H1 (cell line): ENCODE results near the gene KLK12. TPM values are rescaled to one million over a fixed set of nuclear protein-coding genes. Genes with fewer than 3 reads are reported as not detected.

ENCODE experiments used
- CTCF ChIA-PET: fragments of 300-600 bp; sonication (Branson Sonifier 250); formaldehyde crosslinking; loops from one replicate; lab custom pipeline; 2021; ENCODE audit not compliant: partially characterized antibody; lab: Charles Lee
- POLR2A ChIA-PET: fragments of 300-600 bp; sonication (Branson Sonifier 250); formaldehyde crosslinking; loops from one replicate; lab custom pipeline; 2021; ENCODE audit warnings: inconsistent platforms; ENCODE audit not compliant: partially characterized antibody; lab: Charles Lee
- DNase-seq, 2 experiments: peaks; one replicate each; pipeline versions ENCODE4 v3.0.0 to v3.0.0-alpha.2; 2010 to 2022; ENCODE audit warnings: low spot score in 2 of 2, low read depth in 1 of 2, mixed read lengths in 1 of 2
- FAIRE-seq: peaks from 2 replicates; lab custom pipeline; 2011; peaks lifted over from hg19 to GRCh38; lab: Jason Lieb, UNC
- H2AFZ ChIP-seq: 2 replicates; pipeline ENCODE4 v1.8.1; 2012; ENCODE audit warnings: low read length, inconsistent platforms
- H2AK5ac ChIP-seq: 2 replicates; pipeline ENCODE4 v1.6.1; 2013; ENCODE audit warnings: low read depth, low read length
- H2BK120ac ChIP-seq: replicated peaks from 2 replicates; pipeline ENCODE3; 2013; ENCODE audit warnings: low read depth, low read length, inconsistent platforms
- H2BK12ac ChIP-seq: 2 replicates; pipeline ENCODE4 v1.6.1; 2013; ENCODE audit warnings: low read depth, low read length
- H2BK15ac ChIP-seq: 2 replicates; pipeline ENCODE4 v1.6.1; 2013; ENCODE audit warnings: low read length
- H2BK20ac ChIP-seq: 2 replicates; pipeline ENCODE4 v1.6.1; 2013; ENCODE audit warnings: low read length
- H2BK5ac ChIP-seq: 2 replicates; pipeline ENCODE4 v1.6.1; 2013; ENCODE audit warnings: low read depth, low read length
- H3K14ac ChIP-seq: 2 replicates; pipeline ENCODE4 v1.6.1; 2013; ENCODE audit warnings: inconsistent platforms; ENCODE audit not compliant: insufficient read length
- H3K18ac ChIP-seq: 2 replicates; pipeline ENCODE4 v1.6.1; 2013; ENCODE audit warnings: low read length; ENCODE audit errors: extremely low read depth
- H3K23ac ChIP-seq: 2 replicates; pipeline ENCODE4 v1.6.1; 2013; ENCODE audit warnings: inconsistent platforms; ENCODE audit not compliant: insufficient read length
- H3K23me2 ChIP-seq: 2 replicates; pipeline ENCODE4 v1.6.1; 2013; ENCODE audit warnings: low read depth, low read length
- H3K27ac ChIP-seq: 2 replicates; pipeline ENCODE4 v1.6.1; 2011; ENCODE audit warnings: low read depth, low read length, inconsistent platforms
- H3K27me3 ChIP-seq, 4 experiments: replicated peaks in 1 of 4; 1 replicate in 1 of 4; 2 replicates in 3 of 4; pipeline versions ENCODE4 v1.6.1 to v1.8.1; 2011 to 2013; ENCODE audit warnings: low read length in 3 of 4, mild to moderate bottlenecking in 3 of 4, inconsistent platforms in 2 of 4, mixed read lengths in 2 of 4, moderate library complexity in 1 of 4; ENCODE audit not compliant: control insufficient read depth in 3 of 4, insufficient read depth in 3 of 4; ENCODE audit errors: extremely low read depth in 1 of 4
- H3K36me3 ChIP-seq, 4 experiments: 2 replicates each; pipeline versions ENCODE4 v1.6.1 to v1.8.1; 2011 to 2013; ENCODE audit warnings: mild to moderate bottlenecking in 4 of 4, low read length in 3 of 4, moderate library complexity in 2 of 4, control low read depth in 1 of 4, inconsistent platforms in 1 of 4; ENCODE audit not compliant: insufficient read depth in 4 of 4, control insufficient read depth in 2 of 4
- H3K4ac ChIP-seq: replicated peaks from 2 replicates; pipeline ENCODE3; 2013; ENCODE audit warnings: low read length, low read depth, mixed read lengths, inconsistent platforms; ENCODE audit not compliant: insufficient read length
- H3K4me1 ChIP-seq, 4 experiments: replicated peaks in 1 of 4; 1 replicate in 1 of 4; 2 replicates in 3 of 4; pipeline versions ENCODE4 v1.6.1 to v1.8.1; 2011 to 2013; ENCODE audit warnings: low read length in 3 of 4, inconsistent platforms in 2 of 4, mixed read lengths in 1 of 4; ENCODE audit not compliant: insufficient read depth in 4 of 4, control insufficient read depth in 3 of 4
- H3K4me2 ChIP-seq, 2 experiments: 2 replicates each; pipeline versions ENCODE4 v1.6.1 to v1.8.1; 2011 to 2013; ENCODE audit warnings: low read depth in 2 of 2, low read length in 2 of 2, control low read depth in 1 of 2, inconsistent platforms in 1 of 2, mild to moderate bottlenecking in 1 of 2; ENCODE audit not compliant: insufficient read depth in 1 of 2
- H3K4me3 ChIP-seq, 4 experiments: fragments of 200-600, 300-600 bp in 1 of 4; sonication (generic), shearing (Covaris generic), sonication (Bioruptor Twin) in 1 of 4; 2 replicates each; pipeline versions ENCODE4 v1.5.1 to v1.8.1; 2011 to 2016; ENCODE audit warnings: low read length in 4 of 4, low read depth in 3 of 4, control low read depth in 2 of 4, inconsistent platforms in 2 of 4, mild to moderate bottlenecking in 2 of 4, mixed read lengths in 1 of 4, moderate library complexity in 1 of 4; ENCODE audit not compliant: insufficient read depth in 2 of 4; ENCODE audit errors: extremely low read depth in 1 of 4
- H3K56ac ChIP-seq: replicated peaks from 2 replicates; pipeline ENCODE3; 2013; ENCODE audit warnings: low read depth, mild to moderate bottlenecking, mixed read lengths, low read length, inconsistent platforms; ENCODE audit not compliant: insufficient read length
- H3K79me1 ChIP-seq: 2 replicates; pipeline ENCODE4 v1.6.1; 2013; ENCODE audit warnings: low read depth, low read length, control low read depth
- H3K79me2 ChIP-seq, 2 experiments: 2 replicates each; pipeline versions ENCODE4 v1.6.1 to v1.8.1; 2012 to 2013; ENCODE audit warnings: low read length in 2 of 2, mild to moderate bottlenecking in 2 of 2, inconsistent platforms in 1 of 2; ENCODE audit not compliant: insufficient read depth in 2 of 2, control insufficient read depth in 1 of 2
- H3K9ac ChIP-seq, 4 experiments: replicated peaks in 1 of 4; 1 replicate in 1 of 4; 2 replicates in 3 of 4; pipeline versions ENCODE4 v1.6.1 to v1.8.1; 2011 to 2013; ENCODE audit warnings: low read depth in 3 of 4, low read length in 3 of 4, control low read depth in 2 of 4, mild to moderate bottlenecking in 2 of 4, moderate library complexity in 2 of 4, inconsistent platforms in 1 of 4; ENCODE audit errors: extremely low read depth in 1 of 4
- H3K9me3 ChIP-seq, 2 experiments: 2 replicates each; pipeline versions ENCODE4 v1.6.1 to v1.8.1; 2012 to 2013; ENCODE audit warnings: mild to moderate bottlenecking in 2 of 2, moderate library complexity in 2 of 2, control low read depth in 1 of 2, inconsistent platforms in 1 of 2, low read depth in 1 of 2, low read length in 1 of 2, mixed read lengths in 1 of 2; ENCODE audit not compliant: insufficient read depth in 2 of 2
- H4K20me1 ChIP-seq, 2 experiments: replicated peaks in 1 of 2; 2 replicates each; pipeline versions ENCODE3 to v1.8.1; 2011 to 2013; ENCODE audit warnings: inconsistent platforms in 2 of 2, low read length in 2 of 2, mild to moderate bottlenecking in 1 of 2; ENCODE audit not compliant: insufficient read depth in 2 of 2, control insufficient read depth in 1 of 2
- H4K5ac ChIP-seq: 2 replicates; pipeline ENCODE4 v1.6.1; 2013; ENCODE audit warnings: low read length, low read depth, mixed read lengths, inconsistent platforms; ENCODE audit not compliant: insufficient read length
- H4K8ac ChIP-seq: 2 replicates; pipeline ENCODE4 v1.8.0; 2013; ENCODE audit warnings: mild to moderate bottlenecking, moderate library complexity, low read length, inconsistent platforms; ENCODE audit not compliant: insufficient read depth; ENCODE audit errors: extremely low read depth
- H4K91ac ChIP-seq: replicated peaks from 2 replicates; pipeline ENCODE3; 2013; ENCODE audit warnings: low read length, mixed read lengths, inconsistent platforms; ENCODE audit not compliant: insufficient read length
- CBX5 ChIP-seq: fragments of 300-800, 300-1000 bp; sonication (generic); IDR thresholded peaks from 2 replicates; pipeline ENCODE4 v1.7.1; 2016; ENCODE audit warnings: antibody characterized with exemption, low read length, low read depth
- CREB1 ChIP-seq: IDR thresholded peaks from 2 replicates; pipeline ENCODE4 v1.6.1; 2012; ENCODE audit warnings: inconsistent platforms
- EZH2 ChIP-seq: fragments of 200-600 bp; sonication (generic); IDR thresholded peaks from 2 replicates; pipeline ENCODE4 v1.7.1; 2012; ENCODE audit warnings: low read depth, mild to moderate bottlenecking, moderate library complexity, low read length, inconsistent platforms; ENCODE audit not compliant: severe bottlenecking
- KDM1A ChIP-seq: fragments of 200-600, 300-600 bp; sonication (generic); IDR thresholded peaks from 2 replicates; pipeline ENCODE4 v1.7.1; 2016; ENCODE audit warnings: mild to moderate bottlenecking, low read length, borderline replicate concordance
- MAX ChIP-seq: IDR thresholded peaks from 2 replicates; pipeline ENCODE4 v1.6.1; 2012; ENCODE audit warnings: inconsistent platforms
- SIRT6 ChIP-seq: IDR thresholded peaks from one replicate; pipeline ENCODE4 v1.7.1; 2012; ENCODE audit warnings: low read length, inconsistent platforms
- SP2 ChIP-seq: IDR thresholded peaks from 2 replicates; pipeline ENCODE4 v1.6.1; 2012; ENCODE audit warnings: mild to moderate bottlenecking, low read length, inconsistent platforms
- WGBS, 2 experiments: shearing (Covaris generic) in 1 of 2; methylation state at CpG; one replicate each; pipeline versions ENCODE4 v1.1.6 to v1.1.7; 2013 to 2015; ENCODE audit warnings: low lambda C conversion rate in 2 of 2, mixed read lengths in 2 of 2, inconsistent platforms in 1 of 2, low coverage in 1 of 2, missing lambda C conversion rate in 1 of 2; ENCODE audit not compliant: insufficient replicate concordance in 2 of 2, insufficient coverage in 1 of 2, insufficient read length in 1 of 2; ENCODE audit errors: extremely low coverage in 1 of 2, missing lambda C conversion rate in 1 of 2; 5-methylcytosine and 5-hydroxymethylcytosine counted together
- polyA plus RNA-seq, 7 experiments: library from polyadenylated mRNA; depleted of rRNA in 3 of 7; stranded (reverse) in 5 of 7; unstranded in 2 of 7; fragments of >200 nt in 5 of 7; fragments of 200-250 nt in 2 of 7; gene quantifications; 1 replicate in 5 of 7; 2 replicates in 1 of 7; 4 replicates in 1 of 7; pipeline versions ENCODE4 v1.2.1 to v1.2.3, GENCODE V29; 2011 to 2013; ENCODE audit warnings: missing spikeins in 2 of 7, mixed read lengths in 2 of 7
- total RNA-seq: library from RNA; stranded (reverse); fragmentation: NEBNext Ultra II Directional; extraction: Animal tissue kit (Norgen Biotek cat#: 25700); gene quantifications from 2 replicates; pipeline ENCODE4 v1.2.1, GENCODE V29; 2021

Gene KLK12
- total and polyA plus RNA-seq, 2 of the 8 experiments (the other 6 are each of a cell fraction or from before 2014, with no cell fraction given): 0.24 TPM; not detected in 1

- CTCF ChIA-PET: interaction anchor here (0.8 kb wide), 1 partner anchor 57 kb away, joined by 3 read pairs; no protein-coding TSS in a partner anchor
- H3K36me3 ChIP-seq: no peaks in the 10 kb centered on the region
- no peaks in the 10 kb centered on the region for H3K27me3 ChIP-seq
These were observed 43.3 kb upstream of the KLK12 start for GRCh38 chr19:51078104-51078503.

More at GRCh38 chr19:51078104-51078503, 43.3 kb upstream of the KLK12 start:
- Histone ChIP-seq H3K79me2 (no peaks in the 10 kb centered on the region), H3K9me3 (peaks cover 0 to 3% of the 10 kb centered on the region in 2 experiments; a peak in 1 of 4 replicates), H3K4me3 (no peak overlapping the region), H4K91ac (no peak overlapping the region), H2BK120ac (no peak overlapping the region), H4K5ac (no peak overlapping the region), H3K14ac (no peak overlapping the region), H3K9ac (no peak overlapping the region), H3K23ac (no peak overlapping the region), H3K27ac (no peak overlapping the region), H2BK15ac (no peak overlapping the region), H3K4ac (no peak overlapping the region), H4K20me1 (no peaks in the 10 kb centered on the region), H3K79me1 (no peaks in the 10 kb centered on the region), H3K18ac (no peak overlapping the region), H3K4me2 (no peak overlapping the region), H4K8ac (no peak overlapping the region), H2AK5ac (no peak overlapping the region), H2BK12ac (no peak overlapping the region), H3K23me2 (no peaks in the 10 kb centered on the region), H2AFZ (no peak overlapping the region), H3K4me1 (peaks cover 2 to 5% (median 3%) of the 10 kb centered on the region in 4 experiments; a peak in 4 of 7 replicates), H2BK20ac (no peak overlapping the region), H2BK5ac (no peak overlapping the region), H3K56ac (no peak overlapping the region)
- no peak for TF ChIP-seq EZH2
- no peak for TF ChIP-seq CREB1
- TF ChIP-seq SP2: no peak
- no peak for TF ChIP-seq CBX5
- no peak for TF ChIP-seq KDM1A
- no peak for TF ChIP-seq MAX
- no peak for TF ChIP-seq SIRT6
- 87% methylated on average over 6 of the region's 6 CpGs; no CpG with 5 or more reads in 1 of the 2 experiments for WGBS, 2 experiments
- POLR2A ChIA-PET: no interaction called here
- DNase-seq (no peak), FAIRE-seq (no peak)
